GM10248 (cell line): Measurements from ENCODE around the gene SMCO4.

Experiments
- CTCF ChIA-PET: fragments of 300-600 bp; sonication (Branson Sonifier 250); formaldehyde crosslinking; extraction: SDS; loops from one replicate; lab custom pipeline; 2021; ENCODE audit warnings: antibody characterized with exemption; lab: Yijun Ruan, JAX
- POLR2A ChIA-PET: fragments of 350-650 bp; sonication (Branson Sonifier 250); formaldehyde crosslinking; extraction: SDS; loops from one replicate; lab custom pipeline; 2020; ENCODE audit warnings: antibody characterized with exemption; lab: Yijun Ruan, JAX
- DNase-seq: peaks from one replicate; pipeline ENCODE4 v3.0.0; 2012; ENCODE audit errors: extremely low spot score
- CTCF ChIP-seq: IDR thresholded peaks from 2 replicates; pipeline ENCODE4 v1.5.1; 2012; ENCODE audit warnings: mild to moderate bottlenecking, low read depth; ENCODE audit errors: extremely low read depth, missing control alignments, control extremely low read depth

The SMCO4 gene

DNA sequence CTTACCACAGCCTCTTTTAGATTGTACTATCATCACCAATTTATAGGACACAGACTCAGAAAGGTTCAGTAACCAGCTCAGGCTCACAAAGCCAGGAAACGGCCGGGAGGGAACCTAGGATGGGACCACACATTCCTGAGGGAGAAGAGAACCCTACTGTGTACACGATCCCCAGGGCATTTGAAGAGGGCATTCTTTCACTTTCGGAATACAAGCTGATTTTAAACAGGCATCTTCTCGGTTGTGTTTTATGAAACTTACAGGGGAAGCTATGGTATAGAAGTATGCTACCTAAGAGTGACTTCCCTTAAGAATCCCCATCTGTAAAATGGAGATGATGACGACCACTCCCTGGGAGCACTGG is 19.0 kb downstream of the SMCO4 start:
- ChIA-PET POLR2A (interaction anchor here (1.3 kb wide), 1 partner anchor 10 kb away, joined by 3 read pairs; no protein-coding TSS in a partner anchor), CTCF (interaction anchor here (0.8 to 4.4 kb wide), 9 partner anchors 10 to 290 kb away, joined by 3 to 33 read pairs (median 4); no protein-coding TSS in a partner anchor)
- no peak for DNase-seq
- no peak for TF ChIP-seq CTCF

GRCh38 chr11:93520726-93521509 is 22.3 kb downstream of the SMCO4 start:
- CTCF ChIA-PET, result interaction anchor here (0.9 to 1.5 kb wide), 4 partner anchors 11 to 25 kb away, joined by 3 read pairs; no protein-coding TSS in a partner anchor
- no peak for TF ChIP-seq CTCF
- no peak for DNase-seq
- POLR2A ChIA-PET, result no interaction called here

- DNase-seq, result no peak
- CTCF ChIA-PET, result interaction anchor here (1.0 to 1.3 kb wide), 5 partner anchors 8 to 133 kb away, joined by 3 to 5 read pairs (median 3); no protein-coding TSS in a partner anchor
- POLR2A ChIA-PET, result no interaction called here
- no peak for TF ChIP-seq CTCF
Measured at GRCh38 chr11:93519179-93519578, 24.0 kb downstream of the SMCO4 start.

DNA sequence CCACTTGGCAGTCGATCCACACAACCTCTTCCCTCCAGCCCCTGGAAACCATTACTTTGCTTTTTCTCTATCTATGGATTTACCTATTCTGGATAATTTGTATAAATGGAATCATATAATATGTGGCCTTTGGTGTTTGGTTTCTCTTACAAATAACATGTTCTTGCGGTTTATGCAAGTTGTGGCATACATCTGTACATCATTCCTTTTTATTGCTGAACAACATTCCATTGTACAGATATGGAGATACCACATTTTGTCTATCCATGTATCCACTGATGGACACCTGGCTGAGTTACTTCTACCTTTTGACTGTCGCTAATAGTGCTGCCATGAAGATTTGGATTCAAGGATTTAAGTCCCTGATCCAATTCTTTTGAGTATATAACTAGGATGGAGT is 25.1 kb downstream of the SMCO4 start:
- CTCF ChIA-PET, result no interaction called here
- POLR2A ChIA-PET, result no interaction called here
- no peak for DNase-seq
- TF ChIP-seq CTCF, result no peak

GRCh38 chr11:93517611-93518010 is 25.6 kb downstream of the SMCO4 start:
- TF ChIP-seq CTCF, result no peak
- CTCF ChIA-PET, result no interaction called here
- POLR2A ChIA-PET, result no interaction called here
- DNase-seq, result no peak

GRCh38 chr11:93517041-93517440 is 26.1 kb downstream of the SMCO4 start:
- no peak for DNase-seq
- CTCF ChIA-PET, result interaction anchor here (0.7 kb wide), 1 partner anchor 34 kb away, joined by 3 read pairs; no protein-coding TSS in a partner anchor
- TF ChIP-seq CTCF, result no peak
- POLR2A ChIA-PET, result no interaction called here
